ENCODE results near the gene ANO8. TPM values are rescaled to one million over a fixed set of nuclear protein-coding genes. Genes with fewer than 3 reads are reported as not detected.

The ANO8 gene
- total RNA-seq, 1 donor, result 5.5 TPM

- H3K9me3 ChIP-seq (ENCODE audit: low read depth, low read length), result no peaks in the 10 kb centered on the region
- H3K27me3 ChIP-seq (ENCODE audit: insufficient read depth, low read length), result peaks cover 14% of the 10 kb centered on the region
- H3K4me1 ChIP-seq (ENCODE audit: insufficient read depth, low read length), result peaks cover 11% of the 10 kb centered on the region
- no peak overlapping the region for H3K4me3 ChIP-seq (ENCODE audit: low read length)
Measured at GRCh38 chr19:17325881-17326594, 8.6 kb downstream of the ANO8 start.

- peaks cover 11% of the 10 kb centered on the region for H3K4me1 ChIP-seq (ENCODE audit: insufficient read depth, low read length)
- H3K27me3 ChIP-seq (ENCODE audit: insufficient read depth, low read length), result peaks cover 11% of the 10 kb centered on the region
- no peaks in the 10 kb centered on the region for H3K9me3 ChIP-seq (ENCODE audit: low read depth, low read length)
- H3K4me3 ChIP-seq (ENCODE audit: low read length), result no peak overlapping the region
Measured at GRCh38 chr19:17325133-17325532, 9.5 kb downstream of the ANO8 start.

- Histone ChIP-seq H3K9me3 (ENCODE audit: low read depth, low read length) (no peaks in the 10 kb centered on the region), H3K4me3 (ENCODE audit: low read length) (no peak overlapping the region), H3K4me1 (ENCODE audit: insufficient read depth, low read length) (peaks cover 9% of the 10 kb centered on the region), H3K27me3 (ENCODE audit: insufficient read depth, low read length) (peaks cover 5% of the 10 kb centered on the region)
Measured at GRCh38 chr19:17324357-17325114, 10.1 kb downstream of the ANO8 start.

- no peaks in the 10 kb centered on the region for H3K27me3 ChIP-seq (ENCODE audit: insufficient read depth, low read length)
- no peaks in the 10 kb centered on the region for H3K9me3 ChIP-seq (ENCODE audit: low read depth, low read length)
- peaks cover 3% of the 10 kb centered on the region for H3K4me1 ChIP-seq (ENCODE audit: insufficient read depth, low read length)
- H3K4me3 ChIP-seq (ENCODE audit: low read length), result no peak overlapping the region
Measured at GRCh38 chr19:17323964-17324332, 10.7 kb downstream of the ANO8 start.

DNA sequence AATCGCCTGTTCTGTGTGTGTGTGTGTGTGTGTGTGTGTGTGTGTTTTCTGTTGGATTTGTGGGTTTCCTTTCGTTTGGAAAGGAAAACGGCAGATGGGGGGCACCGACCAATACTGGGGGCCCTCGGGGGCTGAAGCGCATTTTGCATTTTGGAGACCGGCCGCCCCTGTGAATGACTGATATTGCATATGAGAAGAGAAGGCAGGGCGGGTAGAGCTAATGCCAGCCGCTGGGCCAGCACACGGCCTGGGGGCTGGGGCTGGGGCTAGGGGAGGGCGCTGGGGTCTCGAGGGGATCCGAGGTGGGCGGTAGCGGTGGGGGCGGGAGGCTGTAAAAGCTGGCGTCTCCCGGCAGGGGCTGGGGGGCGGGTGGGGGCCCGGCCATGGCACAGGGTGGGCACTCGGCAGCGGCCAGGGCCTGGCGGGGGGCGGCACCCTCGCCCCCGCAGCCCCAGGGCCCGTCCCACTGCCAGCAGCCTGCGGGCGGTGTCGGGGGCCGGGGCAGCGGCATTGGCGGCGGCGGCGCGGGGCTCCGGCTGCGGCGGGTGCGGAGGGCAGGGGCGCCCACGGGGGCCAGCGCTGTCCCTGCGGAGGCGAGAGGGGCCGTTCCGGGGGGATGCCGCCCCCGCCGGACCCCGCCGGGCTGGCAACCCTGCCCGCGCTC is 11.2 kb downstream of the ANO8 start:
- H3K4me1 ChIP-seq (ENCODE audit: insufficient read depth, low read length), result no peaks in the 10 kb centered on the region
- no peaks in the 10 kb centered on the region for H3K27me3 ChIP-seq (ENCODE audit: insufficient read depth, low read length)
- no peak overlapping the region for H3K4me3 ChIP-seq (ENCODE audit: low read length)
- no peaks in the 10 kb centered on the region for H3K9me3 ChIP-seq (ENCODE audit: low read depth, low read length)

DNA sequence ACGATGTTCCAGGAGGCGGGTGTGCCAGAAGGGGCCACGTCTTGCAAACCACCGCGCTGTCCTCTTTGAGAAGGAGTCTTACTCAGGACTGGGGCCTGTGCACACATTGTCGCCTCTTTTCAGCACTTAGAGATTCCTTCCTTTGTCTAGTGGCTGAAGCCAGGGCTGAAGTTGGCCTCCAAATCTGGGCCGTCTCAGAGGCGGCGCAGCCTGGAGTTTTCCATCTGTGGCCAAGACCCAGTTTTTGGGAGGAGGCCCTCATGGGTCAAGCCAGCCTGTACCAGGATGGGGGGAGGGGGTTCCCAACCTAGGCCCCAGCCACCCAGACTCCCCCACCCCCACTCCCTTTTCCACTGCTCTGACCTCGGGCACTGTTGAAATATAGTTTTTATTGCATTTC is 11.8 kb downstream of the ANO8 start:
- Histone ChIP-seq H3K9me3 (ENCODE audit: low read depth, low read length) (no peaks in the 10 kb centered on the region), H3K27me3 (ENCODE audit: insufficient read depth, low read length) (no peaks in the 10 kb centered on the region), H3K4me3 (ENCODE audit: low read length) (no peak overlapping the region), H3K4me1 (ENCODE audit: insufficient read depth, low read length) (no peaks in the 10 kb centered on the region)

DNA sequence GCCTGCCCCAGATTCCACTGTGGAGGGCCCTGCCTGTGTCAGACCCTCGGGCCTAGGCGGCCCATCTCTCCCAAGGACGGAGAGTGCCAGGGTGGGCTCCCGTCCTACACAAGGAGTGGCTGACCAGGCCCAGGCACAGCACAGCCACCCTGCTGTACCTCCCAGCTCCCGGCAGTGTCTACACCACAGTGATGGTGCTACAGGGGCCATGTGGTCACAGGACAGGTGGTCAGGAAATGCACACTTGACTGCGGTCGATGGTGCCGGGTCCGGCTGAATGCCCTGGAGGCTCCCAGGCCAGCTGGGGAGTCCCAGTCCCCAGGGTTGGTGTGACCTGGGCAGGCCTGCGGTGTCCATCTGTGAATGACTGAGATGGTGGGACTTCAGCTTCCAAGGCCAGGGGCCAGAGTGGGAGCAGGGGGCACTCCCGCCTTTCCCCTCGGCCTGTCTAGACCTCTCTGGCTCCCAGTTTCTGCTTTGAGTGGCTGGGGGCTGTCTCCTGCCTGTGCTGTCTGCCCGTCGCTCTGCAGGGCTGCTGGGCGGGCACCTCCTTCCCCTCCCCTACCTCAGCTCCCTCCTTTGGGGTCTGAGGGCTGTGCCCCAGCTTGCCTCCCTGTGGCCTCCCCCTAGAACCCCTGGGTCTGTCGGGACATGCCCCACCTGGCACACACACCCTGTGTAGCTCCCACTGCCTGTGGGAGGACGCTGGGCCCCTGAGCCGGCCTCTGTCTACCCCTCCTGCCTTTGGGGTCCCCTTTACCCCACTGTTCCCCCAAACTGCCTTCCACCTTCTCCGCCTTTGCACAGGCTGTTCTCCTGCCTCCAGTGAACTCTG is 12.8 kb downstream of the ANO8 start:
- Histone ChIP-seq H3K4me1 (ENCODE audit: insufficient read depth, low read length) (peaks cover 7% of the 10 kb centered on the region), H3K9me3 (ENCODE audit: low read depth, low read length) (no peaks in the 10 kb centered on the region), H3K4me3 (ENCODE audit: low read length) (no peak overlapping the region), H3K27me3 (ENCODE audit: insufficient read depth, low read length) (no peaks in the 10 kb centered on the region)

DNA sequence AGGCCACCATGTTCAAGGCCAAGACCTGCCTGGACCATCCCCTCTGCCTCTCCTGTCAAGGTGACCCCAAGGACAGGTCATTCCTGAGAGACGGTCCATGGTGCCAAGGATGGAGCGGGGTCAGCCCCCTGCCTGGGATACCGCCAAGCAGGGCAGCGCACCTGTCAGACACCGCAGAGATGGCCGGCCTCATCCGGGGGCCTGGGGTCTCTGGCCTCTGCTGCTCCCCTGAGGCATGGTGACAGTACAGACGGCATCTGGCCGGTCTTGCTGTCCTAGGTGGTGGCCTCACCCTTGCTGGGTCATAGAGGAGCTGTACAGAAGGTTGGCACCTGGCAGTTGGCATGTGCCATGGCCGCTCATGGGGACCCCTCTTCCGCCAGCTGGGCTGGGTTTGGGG is 14.2 kb downstream of the ANO8 start:
- H3K9me3 ChIP-seq (ENCODE audit: low read depth, low read length), result no peaks in the 10 kb centered on the region
- H3K27me3 ChIP-seq (ENCODE audit: insufficient read depth, low read length), result no peaks in the 10 kb centered on the region
- H3K4me1 ChIP-seq (ENCODE audit: insufficient read depth, low read length), result peaks cover 8% of the 10 kb centered on the region
- H3K4me3 ChIP-seq (ENCODE audit: low read length), result no peak overlapping the region

GRCh38 chr19:17319473-17320238 is 15.0 kb downstream of the ANO8 start:
- no peaks in the 10 kb centered on the region for H3K27me3 ChIP-seq (ENCODE audit: insufficient read depth, low read length)
- H3K4me1 ChIP-seq (ENCODE audit: insufficient read depth, low read length), result peaks cover 8% of the 10 kb centered on the region
- H3K9me3 ChIP-seq (ENCODE audit: low read depth, low read length), result no peaks in the 10 kb centered on the region
- H3K4me3 ChIP-seq (ENCODE audit: low read length), result no peak overlapping the region

- Histone ChIP-seq H3K4me3 (ENCODE audit: low read length) (no peak overlapping the region), H3K27me3 (ENCODE audit: insufficient read depth, low read length) (no peaks in the 10 kb centered on the region), H3K4me1 (ENCODE audit: insufficient read depth, low read length) (peaks cover 8% of the 10 kb centered on the region), H3K9me3 (ENCODE audit: low read depth, low read length) (no peaks in the 10 kb centered on the region)
Measured at GRCh38 chr19:17318966-17319365, 15.7 kb downstream of the ANO8 start.

- Histone ChIP-seq H3K9me3 (ENCODE audit: low read depth, low read length) (no peaks in the 10 kb centered on the region), H3K27me3 (ENCODE audit: insufficient read depth, low read length) (no peaks in the 10 kb centered on the region), H3K4me3 (ENCODE audit: low read length) (no peak overlapping the region), H3K4me1 (ENCODE audit: insufficient read depth, low read length) (peaks cover 23% of the 10 kb centered on the region)
Measured at GRCh38 chr19:17314007-17314593, 20.6 kb downstream of the ANO8 start.

GRCh38 chr19:17312189-17313113 is 22.2 kb downstream of the ANO8 start:
- H3K4me1 ChIP-seq (ENCODE audit: insufficient read depth, low read length), result peaks cover 27% of the 10 kb centered on the region
- H3K9me3 ChIP-seq (ENCODE audit: low read depth, low read length), result no peaks in the 10 kb centered on the region
- no peak overlapping the region for H3K4me3 ChIP-seq (ENCODE audit: low read length)
- no peaks in the 10 kb centered on the region for H3K27me3 ChIP-seq (ENCODE audit: insufficient read depth, low read length)

DNA sequence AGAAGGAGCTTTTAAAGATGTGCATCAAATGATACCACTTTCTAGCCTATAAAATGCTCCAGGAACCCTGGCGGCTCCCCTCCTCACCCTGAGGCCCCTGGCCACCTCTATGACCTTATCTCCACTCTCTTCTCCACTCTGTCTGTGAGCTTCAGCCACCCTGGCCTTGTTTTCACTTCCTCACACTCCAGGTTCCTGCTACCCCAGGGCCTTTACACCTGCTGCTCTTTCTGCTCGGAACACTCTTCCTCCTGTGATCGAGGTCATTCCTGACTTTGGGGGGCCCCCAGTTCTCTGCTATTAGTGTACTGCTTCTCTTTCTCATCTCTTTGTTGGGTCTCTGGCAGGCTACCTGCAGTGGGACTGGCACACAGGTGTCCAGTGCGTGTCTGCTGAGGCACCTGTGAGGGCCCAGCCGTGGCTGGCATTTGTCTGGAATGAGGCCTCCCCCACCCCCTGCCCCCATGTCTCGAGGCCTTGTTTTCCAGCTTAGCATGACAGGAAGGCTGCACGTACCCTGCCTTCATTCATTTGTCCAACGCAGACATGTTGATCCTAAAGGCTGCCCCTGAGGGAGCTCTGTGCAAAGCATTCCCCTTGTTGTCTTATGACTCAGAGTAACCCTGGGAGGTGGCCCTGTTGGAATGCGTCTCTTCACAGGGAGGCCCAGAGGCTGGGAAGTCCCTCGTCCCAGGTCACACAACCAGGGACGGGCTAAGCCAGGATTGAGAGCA is 23.0 kb downstream of the ANO8 start:
- peaks cover 24% of the 10 kb centered on the region for H3K4me1 ChIP-seq (ENCODE audit: insufficient read depth, low read length)
- H3K27me3 ChIP-seq (ENCODE audit: insufficient read depth, low read length), result no peaks in the 10 kb centered on the region
- H3K4me3 ChIP-seq (ENCODE audit: low read length), result no peak overlapping the region
- no peaks in the 10 kb centered on the region for H3K9me3 ChIP-seq (ENCODE audit: low read depth, low read length)

Measured in mononuclear cell (primary cell).